SW480 (cell line): Measurements from ENCODE around the gene GRIK3.

Experiments
- DNase-seq: peaks from one replicate; pipeline ENCODE4 v3.0.0-alpha.2; 2016; ENCODE audit warnings: low spot score

The GRIK3 gene

DNA sequence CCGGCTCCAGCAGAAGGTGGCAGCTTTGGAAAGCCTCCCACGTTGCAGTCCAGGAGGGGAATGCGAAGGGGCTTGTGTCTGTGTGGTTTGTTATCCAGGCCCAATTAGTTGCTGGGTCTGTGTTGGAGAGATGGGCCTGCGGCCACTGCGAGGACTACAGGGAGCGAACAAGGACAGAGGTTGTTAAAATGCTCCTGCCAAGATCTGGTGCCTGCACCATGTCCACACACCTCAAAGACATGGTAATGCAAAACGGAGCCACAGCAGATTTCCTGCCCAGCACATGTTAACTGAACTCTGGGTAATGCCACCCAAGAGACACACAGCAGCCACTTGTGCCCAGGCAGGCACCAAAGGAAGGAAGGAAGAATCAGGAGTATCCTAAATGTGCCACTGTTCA, 18.6 kb downstream of the GRIK3 start:
- DNase-seq = no peak

DNA sequence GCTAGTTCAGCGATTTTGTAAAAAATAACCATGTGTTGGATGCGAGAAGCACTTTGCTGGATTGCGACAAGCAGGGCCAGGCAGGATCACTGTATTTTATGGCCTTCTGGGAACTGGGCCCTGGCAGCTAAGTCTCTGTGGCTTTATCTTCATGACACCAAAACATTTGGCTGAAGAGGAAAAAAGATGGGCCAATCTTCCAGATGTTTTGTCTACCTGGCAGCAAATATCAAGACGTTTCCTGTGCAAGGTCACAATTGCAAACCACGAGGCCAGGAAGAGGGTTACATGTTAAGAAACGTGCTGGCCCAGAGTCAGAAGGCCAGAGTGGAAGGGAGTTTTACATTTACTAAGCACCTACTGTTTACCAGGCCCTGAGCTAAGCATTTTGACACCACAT, 22.1 kb downstream of the GRIK3 start:
- no peak for DNase-seq

DNA sequence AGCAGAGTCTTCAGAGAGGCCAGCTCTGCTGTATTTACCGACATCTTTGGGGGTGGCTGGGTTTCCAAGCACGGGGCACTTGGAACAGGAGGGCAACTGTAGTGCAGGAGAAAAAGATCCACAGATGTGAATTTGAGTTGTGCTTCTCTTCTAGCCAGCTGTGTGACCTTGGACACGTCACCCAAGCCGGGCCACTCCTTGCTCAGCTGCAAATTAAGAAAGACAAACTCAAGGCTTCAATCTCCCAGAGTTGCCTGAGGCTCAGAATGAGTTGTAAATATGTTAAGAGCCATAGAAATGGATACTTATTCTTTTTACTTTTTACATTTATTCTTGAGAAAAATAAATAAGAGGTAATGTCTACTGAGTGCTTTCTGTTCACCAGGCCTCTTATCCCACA, 24.3 kb downstream of the GRIK3 start:
- DNase-seq = no peak

DNA sequence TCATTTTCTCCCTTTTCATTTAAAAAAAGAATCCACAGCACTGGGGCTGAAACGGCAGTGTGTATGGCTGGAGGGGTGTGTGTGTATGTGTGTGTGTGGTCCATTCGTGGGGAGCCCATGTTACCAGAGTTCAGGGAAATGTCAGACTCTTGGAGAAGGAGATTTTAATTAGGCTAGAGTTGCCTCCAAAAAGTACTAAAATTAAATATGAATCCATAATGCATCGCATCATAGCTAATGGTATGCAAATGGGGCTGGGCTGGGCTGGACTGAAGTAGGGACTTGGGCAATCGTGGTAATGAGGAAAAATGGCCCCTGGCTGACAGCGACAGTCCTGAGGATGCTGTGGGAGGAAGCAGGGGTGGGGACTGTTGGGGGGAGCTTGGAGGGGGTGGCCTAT, 24.8 kb downstream of the GRIK3 start:
- no peak for DNase-seq

DNA sequence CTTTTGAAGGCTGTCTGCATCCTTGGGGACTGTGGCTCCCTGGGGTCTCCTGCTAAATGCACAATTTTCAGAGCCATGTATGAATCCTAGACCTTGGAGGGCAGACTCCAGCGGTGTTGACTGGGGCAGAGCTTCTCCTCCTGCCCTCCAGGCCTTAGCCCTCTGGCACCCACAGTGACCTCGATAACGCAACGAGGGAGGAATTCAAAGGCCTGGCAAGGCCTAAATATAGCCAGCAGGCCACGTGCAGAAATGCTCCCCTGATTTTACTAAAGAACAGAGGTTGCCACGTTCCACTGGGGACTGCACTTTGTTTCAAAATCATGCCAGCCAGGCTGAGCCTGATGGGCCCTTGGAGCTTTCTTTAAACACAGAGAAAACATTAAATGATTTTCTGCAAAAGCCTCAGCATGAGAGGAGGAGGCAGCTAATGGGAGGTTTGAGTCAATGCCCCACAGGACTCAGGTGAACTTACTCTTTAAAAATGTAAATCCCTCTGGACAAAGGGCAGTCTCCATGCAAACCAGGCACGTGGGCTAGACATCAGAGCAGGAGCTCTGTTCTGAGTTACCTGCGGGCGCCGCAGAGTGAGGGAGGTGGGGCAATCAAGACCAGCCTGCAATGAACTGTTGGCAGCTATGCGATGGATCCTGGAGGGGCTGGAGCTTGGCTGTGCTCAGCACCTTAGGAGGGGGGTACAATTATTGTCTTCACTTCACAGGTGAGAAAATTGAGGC, 28.0 kb downstream of the GRIK3 start:
- no peak for DNase-seq

DNA sequence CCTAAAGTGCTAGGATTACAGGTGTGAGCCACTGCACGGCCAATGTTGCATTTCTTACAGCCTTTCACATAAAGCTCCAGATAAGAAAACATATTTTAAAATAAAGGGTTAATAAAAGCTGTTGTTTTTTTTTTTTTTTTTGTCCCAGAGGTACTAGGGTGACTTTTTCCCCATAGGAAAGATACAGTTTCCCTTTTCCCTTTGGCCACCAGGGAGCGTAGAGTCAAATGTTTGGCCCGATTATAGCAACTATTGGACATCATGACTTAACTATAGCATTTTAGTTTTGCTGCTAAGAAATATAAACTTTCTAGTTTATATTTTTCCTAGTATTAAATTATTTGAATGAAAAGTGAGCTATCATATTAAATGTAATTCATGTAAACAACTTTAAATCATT, 31.4 kb downstream of the GRIK3 start:
- no peak for DNase-seq

DNA sequence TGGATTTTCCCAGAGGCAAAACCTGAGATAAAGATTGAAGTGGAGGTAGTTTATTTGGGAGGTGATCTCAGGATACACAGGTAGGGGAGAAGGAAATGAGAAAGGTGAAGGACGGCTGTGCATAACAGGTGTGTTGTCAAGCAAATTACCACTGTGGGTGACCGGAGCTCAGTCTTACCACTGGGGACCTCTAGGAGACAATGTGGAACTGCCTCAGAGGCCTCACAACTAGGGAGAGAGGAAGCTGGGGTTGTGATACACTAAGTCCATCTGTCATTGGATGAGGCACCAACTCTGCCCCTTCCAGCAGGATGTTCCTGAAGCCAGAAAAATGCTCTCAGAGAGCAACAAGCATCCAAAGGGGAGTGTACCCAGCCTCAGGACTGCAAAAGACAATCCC, 32.6 kb downstream of the GRIK3 start:
- DNase-seq = peak; percentile 2

DNA sequence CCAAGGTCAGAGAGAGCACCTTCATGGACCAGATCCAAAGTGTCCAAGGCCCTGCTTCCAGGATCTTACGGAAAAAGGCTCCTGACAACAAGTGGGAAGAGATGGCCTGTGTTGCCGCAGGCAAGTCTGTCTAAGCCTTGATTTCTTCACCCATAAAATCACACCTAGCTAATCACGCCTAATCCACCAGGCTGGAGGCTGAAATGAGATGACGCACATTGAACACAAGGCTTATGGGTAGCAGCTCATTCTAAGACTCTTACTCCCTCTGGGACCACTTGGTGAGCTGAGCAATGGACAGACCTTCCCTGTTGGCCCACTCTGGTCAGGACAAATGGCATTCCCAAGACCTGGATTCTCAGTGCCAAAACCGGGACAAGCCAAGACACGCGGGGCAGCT, 38.2 kb downstream of the GRIK3 start:
- DNase-seq = no peak

DNA sequence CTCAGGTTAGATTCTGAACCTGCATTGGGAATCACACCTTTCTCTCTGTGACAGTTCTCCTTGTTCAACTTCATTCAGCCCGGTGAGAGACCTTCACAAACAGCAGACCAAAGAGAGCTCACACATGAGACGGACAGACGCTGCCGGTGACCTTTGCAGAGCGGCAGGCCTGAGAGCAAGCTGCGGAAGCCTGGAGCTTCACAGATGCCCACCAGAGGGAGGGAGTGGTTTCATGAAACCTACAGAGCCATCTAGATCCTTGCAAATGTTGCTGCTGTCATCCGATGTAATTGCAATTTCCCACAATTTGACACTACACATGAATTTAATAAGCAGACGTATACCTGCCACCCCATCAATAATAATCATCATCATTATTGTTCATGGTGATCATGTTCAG, 39.4 kb downstream of the GRIK3 start:
- no peak for DNase-seq

DNA sequence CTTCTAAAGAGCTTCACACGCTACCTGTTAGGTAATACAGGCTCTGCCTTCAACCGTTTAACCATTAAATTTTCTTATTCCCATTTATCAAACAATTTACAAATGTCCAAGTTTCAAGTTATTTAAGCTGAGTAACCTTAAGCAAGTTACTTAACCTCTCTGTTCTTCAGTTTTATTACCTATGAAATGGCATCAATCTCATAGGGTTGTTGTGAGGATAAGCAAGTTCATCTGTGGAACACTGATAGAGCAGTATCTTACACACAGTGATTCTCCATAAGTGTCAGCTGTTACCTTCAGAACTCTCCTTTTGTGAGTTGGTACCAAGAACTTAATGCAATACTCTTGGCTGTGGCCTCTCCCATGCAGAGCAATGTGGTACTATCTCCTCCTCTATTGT, 40.0 kb downstream of the GRIK3 start:
- DNase-seq = no peak

DNA sequence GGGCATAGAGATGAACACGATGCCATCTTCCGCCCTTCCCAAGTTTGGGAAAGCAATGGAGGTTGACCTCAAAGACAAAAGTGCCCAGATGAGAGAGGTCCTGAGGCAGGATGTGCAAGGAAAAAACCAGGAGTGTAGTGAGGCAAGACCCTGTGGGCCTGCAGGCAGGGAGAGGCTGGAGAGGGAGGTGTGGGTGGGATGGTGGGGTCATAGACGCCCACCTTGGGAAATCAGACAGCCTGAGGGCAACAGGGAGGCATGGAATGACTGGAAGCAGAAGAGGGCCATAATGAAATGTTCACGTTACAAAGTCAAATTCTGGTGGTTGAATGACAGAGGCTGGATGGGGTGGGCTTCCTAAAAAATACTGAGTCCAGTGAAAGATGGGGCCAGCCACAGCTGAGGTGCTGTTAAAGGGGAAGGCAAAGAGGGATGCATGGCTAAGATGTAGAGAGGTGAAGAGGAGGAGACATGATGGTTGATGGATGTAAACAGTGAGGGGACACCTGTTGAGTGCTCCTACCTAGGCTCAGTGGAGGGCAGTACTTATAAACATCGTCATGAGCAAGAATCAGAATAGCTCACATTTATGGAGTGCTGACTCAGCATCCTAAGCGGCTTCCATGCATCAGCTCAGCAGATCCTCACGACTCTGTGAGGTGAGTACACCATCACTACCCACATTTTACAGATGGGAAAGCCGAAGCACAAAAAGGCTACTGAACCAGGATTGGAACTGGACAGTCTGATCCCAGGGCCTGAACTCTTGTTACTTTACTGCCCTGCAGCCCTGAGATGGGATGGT, 42.0 kb downstream of the GRIK3 start:
- no peak for DNase-seq

DNA sequence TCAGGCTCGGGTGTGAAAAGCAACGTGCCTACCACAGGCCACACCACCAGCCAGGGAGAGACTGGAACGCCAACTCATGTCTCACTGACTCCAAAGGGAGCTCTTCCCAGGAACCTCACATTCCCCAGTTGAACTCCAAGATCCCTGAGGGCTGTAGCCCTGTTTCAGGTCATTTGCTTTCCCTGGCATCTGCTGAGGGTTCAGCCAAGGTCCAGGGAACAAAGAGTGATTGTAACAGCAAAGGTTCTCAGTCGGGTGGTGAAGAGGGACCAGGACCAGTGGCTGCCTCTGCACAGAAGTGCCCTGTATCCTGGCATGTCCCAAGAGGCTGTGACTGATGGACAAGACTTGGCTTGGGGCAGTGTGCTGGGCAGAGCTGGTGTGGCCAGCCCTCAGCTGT, 42.8 kb downstream of the GRIK3 start:
- no peak for DNase-seq

DNA sequence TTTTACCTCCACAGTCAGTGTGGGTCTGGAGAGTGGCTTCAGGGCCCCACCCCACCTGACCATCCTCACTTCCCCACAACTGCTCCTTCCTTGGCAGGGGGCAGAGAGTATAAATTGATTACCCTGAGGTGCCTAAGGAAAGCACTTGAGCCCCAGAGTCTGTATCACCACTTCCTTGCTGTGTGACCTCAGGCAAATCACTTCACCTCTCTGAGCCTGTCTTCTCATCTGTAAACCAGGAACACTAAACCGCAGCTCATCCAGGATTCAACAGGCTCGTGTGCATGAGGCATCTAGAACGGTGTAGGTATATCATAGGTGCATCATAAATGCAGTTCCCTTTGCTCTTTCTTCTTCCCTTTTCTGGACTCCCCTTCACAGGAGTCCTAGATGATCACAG, 43.4 kb downstream of the GRIK3 start:
- no peak for DNase-seq

DNA sequence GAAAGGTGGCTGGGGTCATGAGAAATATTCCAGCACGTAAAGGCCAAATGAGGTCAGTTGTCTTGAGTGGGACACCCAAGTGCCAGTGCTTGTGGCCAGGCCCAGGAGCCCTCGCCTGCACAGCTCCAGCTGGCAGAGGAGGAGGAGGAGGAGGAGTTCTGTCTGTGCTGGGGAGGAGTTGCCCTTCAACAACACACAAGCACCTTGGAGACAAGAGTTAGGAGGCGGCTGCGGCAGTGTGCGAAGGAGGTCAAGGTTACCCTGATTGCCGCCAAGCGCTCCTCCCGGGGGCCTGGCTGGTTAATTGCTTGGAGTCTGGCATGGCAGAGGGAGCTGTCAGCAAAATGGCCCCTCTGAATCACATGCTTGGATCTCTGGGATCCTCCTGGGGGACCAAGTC, 45.1 kb downstream of the GRIK3 start:
- no peak for DNase-seq

DNA sequence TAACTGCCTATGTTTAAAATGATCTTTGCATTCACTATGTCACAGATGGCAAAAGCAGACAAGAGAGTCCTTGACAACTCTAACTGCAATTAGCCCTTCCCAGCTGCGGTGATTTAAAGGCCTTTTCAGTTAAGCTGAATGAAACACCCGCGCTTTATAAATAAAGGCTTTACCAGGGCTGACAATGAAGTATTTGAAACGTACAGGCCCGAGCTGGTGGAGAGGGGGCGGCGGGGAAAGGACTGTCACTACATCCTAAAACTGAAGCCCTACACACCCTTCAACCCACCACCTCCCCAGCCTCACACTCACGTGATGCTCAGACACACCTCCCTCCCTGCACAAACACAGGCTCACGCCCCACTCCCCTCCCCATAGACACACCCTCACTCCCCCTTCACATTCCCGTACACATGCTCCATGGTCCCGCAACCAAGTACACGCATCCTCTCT, 45.5 kb downstream of the GRIK3 start:
- no peak for DNase-seq

DNA sequence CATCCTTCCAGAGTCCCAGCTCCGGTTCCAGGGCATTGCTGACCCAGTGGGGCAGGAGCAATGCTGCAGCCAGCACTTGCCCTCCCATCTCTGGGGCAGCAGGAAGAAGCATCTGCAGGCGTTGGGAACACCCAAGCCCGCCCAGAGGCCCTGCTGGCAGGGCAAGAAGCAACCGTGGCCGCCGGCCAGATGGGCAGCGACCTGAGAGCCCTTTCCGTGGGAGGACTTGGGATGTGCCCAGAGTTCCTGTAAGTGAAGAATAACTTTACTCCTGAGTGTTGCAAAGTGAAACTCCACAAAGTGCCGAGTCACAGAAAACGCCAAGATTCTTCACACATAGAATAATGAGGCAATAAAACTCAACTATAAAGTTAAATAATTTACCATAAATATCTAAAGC, 46.0 kb downstream of the GRIK3 start:
- no peak for DNase-seq

DNA sequence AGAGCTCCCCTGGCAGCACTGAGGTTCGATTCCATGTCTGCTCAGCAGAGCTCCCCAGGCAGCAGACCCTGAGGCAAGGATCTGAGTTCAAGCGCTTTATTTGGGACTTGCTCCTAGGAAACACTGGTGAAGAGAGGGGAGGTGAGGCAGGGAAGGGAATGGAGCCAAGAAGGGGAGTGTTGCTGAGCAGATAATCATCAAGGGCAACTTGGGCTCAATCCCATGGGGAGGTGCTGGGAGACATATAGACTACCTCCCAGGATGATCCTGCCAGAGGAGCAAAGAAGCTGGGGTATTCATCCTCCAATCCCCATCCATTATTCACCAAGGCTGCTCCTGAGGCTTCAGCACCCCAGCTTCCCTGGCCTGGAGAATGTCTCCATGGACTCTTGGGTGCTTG, 47.0 kb downstream of the GRIK3 start:
- no peak for DNase-seq

DNA sequence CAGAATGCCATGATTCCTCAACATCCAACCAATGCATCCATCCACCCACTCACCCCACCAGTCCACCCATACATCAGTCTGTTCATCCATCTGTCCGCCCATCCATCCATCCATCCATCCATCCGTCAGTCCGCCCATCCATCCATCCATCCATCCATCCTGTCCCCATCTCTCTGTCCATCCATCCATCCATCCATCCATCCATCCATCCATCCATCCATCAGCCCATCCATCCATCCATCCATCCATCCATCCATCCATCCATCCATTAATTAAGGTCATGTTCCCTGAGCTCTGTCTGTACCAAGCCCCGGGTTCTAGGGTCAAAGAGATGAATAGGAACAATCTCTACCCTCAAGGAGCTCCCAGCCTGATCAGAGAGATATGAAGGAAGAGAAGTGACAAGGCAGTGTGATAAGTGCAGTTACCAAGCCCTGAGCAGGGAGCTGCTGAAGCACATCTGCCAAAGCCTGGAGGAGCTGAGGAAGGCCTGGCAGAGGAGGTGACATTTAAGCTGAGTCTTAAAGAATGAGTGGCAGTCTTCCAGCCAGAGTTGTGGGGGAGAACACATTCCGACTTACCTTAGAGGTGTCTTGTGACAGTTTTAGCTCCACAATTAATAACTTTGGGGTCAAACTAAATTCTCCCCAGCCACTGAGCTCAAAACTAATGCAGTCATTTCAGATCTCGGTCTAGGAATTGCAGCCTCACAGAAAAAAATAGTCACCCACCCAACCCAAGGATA, 47.9 kb downstream of the GRIK3 start:
- DNase-seq = no peak

DNA sequence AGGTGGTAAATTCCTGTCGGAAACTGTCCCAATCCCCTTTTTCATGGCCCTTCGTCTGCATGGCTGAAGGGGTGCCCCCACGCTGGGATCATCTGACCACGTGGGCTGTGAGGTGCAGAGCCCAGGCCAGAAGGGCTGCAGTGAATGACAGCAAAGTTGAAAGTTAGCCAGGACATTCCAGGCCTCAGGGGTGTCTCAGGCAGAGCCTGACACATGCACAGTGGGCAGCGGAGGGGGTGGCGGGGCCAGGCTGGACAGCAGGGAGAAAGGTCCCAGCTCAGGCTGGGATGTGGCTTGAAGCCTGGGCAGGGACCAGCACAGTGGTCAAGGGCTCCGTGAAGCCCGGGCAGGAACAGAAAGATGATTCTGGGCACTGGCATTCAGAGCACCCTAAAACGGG, 49.6 kb downstream of the GRIK3 start:
- DNase-seq = no peak

DNA sequence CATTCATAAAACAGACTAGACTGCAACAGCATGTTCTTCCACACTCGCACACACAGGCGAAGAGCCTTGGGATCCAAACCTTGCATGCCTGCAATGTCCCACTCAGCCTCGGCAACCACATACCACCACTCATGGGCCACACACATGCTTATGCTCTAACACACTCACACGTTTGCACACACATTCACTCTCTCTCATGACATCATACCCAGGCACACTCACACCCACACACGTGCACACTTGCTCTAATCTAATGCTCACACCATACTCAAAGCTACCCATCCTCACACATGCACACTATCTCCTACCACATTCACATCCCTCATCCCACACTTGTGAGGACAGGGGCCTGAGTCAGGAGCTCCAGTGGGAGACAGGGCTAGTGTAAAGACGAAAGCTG, 50.3 kb downstream of the GRIK3 start:
- DNase-seq = no peak

DNA sequence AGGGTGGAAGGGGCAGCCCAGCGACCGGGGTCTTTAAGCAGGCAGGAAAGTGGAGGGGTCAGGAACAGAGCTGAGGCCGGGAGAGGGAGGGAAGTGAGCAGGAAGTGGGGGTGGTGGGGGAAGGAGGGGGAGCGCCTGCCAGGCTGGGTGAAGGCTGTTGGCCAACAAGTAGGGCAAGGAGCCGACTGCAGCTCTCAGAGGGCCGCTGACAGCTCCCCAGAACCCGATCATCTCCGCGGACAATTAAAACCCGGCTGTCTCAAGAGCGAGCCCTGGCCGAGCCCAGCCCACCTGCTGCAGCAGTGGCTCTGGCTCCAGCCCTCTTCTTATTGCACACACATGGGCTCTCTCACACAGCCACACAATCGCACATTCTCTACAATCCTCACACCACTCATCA, 51.6 kb downstream of the GRIK3 start:
- no peak for DNase-seq

DNA sequence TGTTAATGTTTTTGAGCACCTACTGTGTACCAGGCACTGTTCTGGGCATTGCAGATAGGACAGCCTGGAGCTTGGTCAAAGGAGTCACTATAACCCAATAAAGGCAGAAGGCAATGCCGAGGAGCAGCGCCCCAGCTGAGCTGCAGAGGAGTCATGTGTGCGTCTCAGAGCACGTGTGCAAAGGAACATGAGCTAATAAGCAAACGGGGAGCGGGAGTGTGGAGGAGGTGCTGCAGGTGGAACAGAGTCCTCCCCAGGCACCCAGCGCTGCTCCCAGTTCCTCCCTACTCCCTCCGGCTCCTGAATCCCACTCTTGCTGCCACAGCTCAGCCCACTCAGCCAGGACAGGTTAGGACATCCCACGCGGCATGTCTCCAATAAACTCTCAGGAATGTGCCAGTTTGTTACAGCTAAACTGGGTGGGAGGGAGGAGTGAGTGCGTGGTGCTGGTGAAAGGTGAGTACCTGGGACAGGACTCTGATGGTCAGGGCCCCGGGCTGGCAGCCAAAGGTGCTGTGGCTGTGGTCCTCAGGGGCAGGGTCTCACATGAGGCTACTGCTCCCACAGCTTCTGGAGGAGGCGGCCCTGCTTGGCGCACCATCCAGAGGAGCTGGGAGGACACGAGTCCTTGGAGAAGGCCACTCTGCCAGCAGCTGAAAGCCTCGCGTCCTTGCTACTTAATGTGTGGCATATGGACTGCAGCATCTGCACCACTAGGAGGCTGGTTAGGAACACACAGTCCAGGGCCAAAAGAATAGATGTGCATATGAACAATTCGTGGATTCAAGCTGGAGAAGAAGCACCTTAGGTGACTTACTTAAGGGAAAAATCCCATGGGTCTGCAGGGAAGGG, 52.3 kb downstream of the GRIK3 start:
- no peak for DNase-seq
